OCI-LY1 (cell line): ENCODE results near the gene SMIM32.

Experiments
- H2AFZ ChIP-seq: fragments of 200-600 bp; sonication (generic), shearing (Covaris generic); 2 replicates; pipeline ENCODE4 v1.6.0; 2014; ENCODE audit warnings: antibody characterized with exemption, mild to moderate bottlenecking, low read length
- H3F3A ChIP-seq: fragments of 200-600 bp; sonication (generic), shearing (Covaris generic); 2 replicates; pipeline ENCODE4 v1.6.0; 2014; ENCODE audit warnings: mild to moderate bottlenecking, antibody characterized with exemption, low read length, moderate library complexity; ENCODE audit not compliant: insufficient read depth
- H3K27ac ChIP-seq: fragments of 200-600 bp; sonication (generic); 2 replicates; pipeline ENCODE4 v1.5.1; 2014; ENCODE audit warnings: low read length, mixed run types, mild to moderate bottlenecking, low read depth; ENCODE audit not compliant: poor library complexity, severe bottlenecking
- H3K27me3 ChIP-seq: fragments of 200-600 bp; sonication (generic); 2 replicates; pipeline ENCODE4 v1.6.0; 2014; ENCODE audit warnings: antibody characterized with exemption, mild to moderate bottlenecking, low read length, moderate library complexity; ENCODE audit not compliant: insufficient read depth
- H3K36me3 ChIP-seq: fragments of 200-600 bp; sonication (generic); 2 replicates; pipeline ENCODE4 v1.6.1; 2014; ENCODE audit warnings: mild to moderate bottlenecking, antibody characterized with exemption, low read length, moderate library complexity, mixed read lengths; ENCODE audit not compliant: insufficient read depth
- H3K4me1 ChIP-seq: fragments of 200-600 bp; sonication (generic); 2 replicates; pipeline ENCODE4 v1.5.1; 2014; ENCODE audit warnings: mild to moderate bottlenecking, low read length, moderate library complexity; ENCODE audit not compliant: insufficient read depth, severe bottlenecking
- H3K4me2 ChIP-seq: fragments of 200-600 bp; sonication (generic), shearing (Covaris generic); 2 replicates; pipeline ENCODE4 v1.6.1; 2014; ENCODE audit warnings: low read length
- H3K4me3 ChIP-seq: fragments of 200-600 bp; sonication (generic); 2 replicates; pipeline ENCODE4 v1.5.1; 2014; ENCODE audit warnings: low read length, low read depth, mild to moderate bottlenecking, mixed read lengths; ENCODE audit not compliant: poor library complexity, severe bottlenecking
- H3K79me2 ChIP-seq: fragments of 200-600 bp; shearing (Covaris generic); 2 replicates; pipeline ENCODE4 v1.6.1; 2016; ENCODE audit warnings: mixed run types, low read length, mixed read lengths; ENCODE audit not compliant: insufficient read depth
- H3K9ac ChIP-seq: fragments of 200-600 bp; sonication (generic), shearing (Covaris generic); 2 replicates; pipeline ENCODE4 v1.6.1; 2014; ENCODE audit warnings: mild to moderate bottlenecking, low read length, mixed read lengths
- H3K9me2 ChIP-seq: fragments of 200-600 bp; sonication (generic), shearing (Covaris generic); 2 replicates; pipeline ENCODE4 v1.6.1; 2014; ENCODE audit warnings: low read depth, mild to moderate bottlenecking, low read length, mixed read lengths
- H3K9me3 ChIP-seq: fragments of 200-600 bp; shearing (Covaris generic); 2 replicates; pipeline ENCODE4 v1.6.1; 2014; ENCODE audit warnings: low read length, mixed read lengths
- H4K20me1 ChIP-seq: fragments of 200-600 bp; sonication (generic), shearing (Covaris generic); 2 replicates; pipeline ENCODE4 v1.6.0; 2016; ENCODE audit warnings: mild to moderate bottlenecking, low read length; ENCODE audit not compliant: insufficient read depth
- EZH2 ChIP-seq: fragments of 200-600 bp; sonication (generic), shearing (Covaris generic); IDR thresholded peaks from 2 replicates; pipeline ENCODE4 v1.8.0; 2017; ENCODE audit warnings: borderline replicate concordance, mixed run types, mild to moderate bottlenecking, antibody characterized with exemption, low read length, moderate library complexity, mixed read lengths
- TF ChIP-seq, protein P1 (sequence below): fragments of 200-600 bp; sonication (generic), shearing (Covaris generic); IDR thresholded peaks from 2 replicates; pipeline ENCODE4 v1.5.1; 2017; ENCODE audit warnings: mild to moderate bottlenecking, antibody characterized with exemption, low read length, moderate library complexity, mixed read lengths

SMIM32 gene

DNA sequence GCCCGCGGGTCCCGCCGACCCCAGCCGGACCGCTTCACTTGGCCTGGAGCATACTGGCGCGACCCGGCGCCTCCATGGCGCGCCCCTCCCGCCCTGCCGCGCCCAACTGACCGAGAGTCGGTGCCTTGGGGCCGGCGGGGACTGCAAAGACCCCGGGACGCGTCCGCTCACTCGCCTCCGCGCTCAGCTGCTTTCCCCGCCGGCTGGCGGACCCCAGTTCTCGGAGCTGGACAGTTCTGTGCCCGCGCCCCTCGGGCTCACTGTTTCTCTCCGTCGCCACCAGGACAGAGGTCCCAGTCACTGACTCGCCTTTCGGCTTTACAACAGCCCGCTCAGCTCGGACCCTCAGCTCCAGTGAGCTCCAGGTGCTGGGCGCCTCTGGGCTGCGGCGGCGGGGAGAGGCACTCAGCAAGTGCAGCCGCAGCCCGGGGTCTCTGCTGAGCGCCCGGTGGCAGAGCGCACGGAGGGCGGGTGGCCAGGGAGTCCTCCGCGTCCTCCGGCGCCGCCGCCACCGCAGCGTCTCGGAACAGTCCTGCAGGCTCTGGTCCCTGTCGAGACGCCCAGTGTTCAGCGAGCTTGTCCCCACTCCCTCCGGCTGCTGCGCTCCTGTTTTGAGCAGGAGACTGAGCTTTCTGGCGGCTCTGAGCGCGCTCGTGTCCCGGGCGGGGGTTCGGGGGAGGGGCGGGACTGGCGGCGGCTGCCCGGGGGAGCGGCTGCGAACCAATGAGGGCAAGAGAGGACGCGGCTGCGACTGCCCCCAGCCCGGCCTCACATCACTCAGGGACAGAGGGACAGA, at the start of gene SMIM32:
SMIM32 (minus strand) TSS at position 637 of the 796 bp plus-strand sequence. CDS start 638 bp downstream, outside the sequence.
- no peaks in the 10 kb centered on the region for H3K9me2 ChIP-seq
- no peak within 1 kb of the TSS for H3K4me2 ChIP-seq
- H3K79me2 ChIP-seq: no peaks in the 10 kb centered on the region
- H3K4me1 ChIP-seq: no peaks in the 10 kb centered on the region
- H4K20me1 ChIP-seq: no peaks in the 10 kb centered on the region
- no peak within 1 kb of the TSS for H3K4me3 ChIP-seq
- no peaks in the 10 kb centered on the region; the same call in 1 of the 2 replicates for H3K36me3 ChIP-seq
- H3K9me3 ChIP-seq: no peaks in the 10 kb centered on the region
- no peak within 1 kb of the TSS for H3K27ac ChIP-seq
- no peak for TF ChIP-seq EZH2
- TF ChIP-seq, protein P1, sequence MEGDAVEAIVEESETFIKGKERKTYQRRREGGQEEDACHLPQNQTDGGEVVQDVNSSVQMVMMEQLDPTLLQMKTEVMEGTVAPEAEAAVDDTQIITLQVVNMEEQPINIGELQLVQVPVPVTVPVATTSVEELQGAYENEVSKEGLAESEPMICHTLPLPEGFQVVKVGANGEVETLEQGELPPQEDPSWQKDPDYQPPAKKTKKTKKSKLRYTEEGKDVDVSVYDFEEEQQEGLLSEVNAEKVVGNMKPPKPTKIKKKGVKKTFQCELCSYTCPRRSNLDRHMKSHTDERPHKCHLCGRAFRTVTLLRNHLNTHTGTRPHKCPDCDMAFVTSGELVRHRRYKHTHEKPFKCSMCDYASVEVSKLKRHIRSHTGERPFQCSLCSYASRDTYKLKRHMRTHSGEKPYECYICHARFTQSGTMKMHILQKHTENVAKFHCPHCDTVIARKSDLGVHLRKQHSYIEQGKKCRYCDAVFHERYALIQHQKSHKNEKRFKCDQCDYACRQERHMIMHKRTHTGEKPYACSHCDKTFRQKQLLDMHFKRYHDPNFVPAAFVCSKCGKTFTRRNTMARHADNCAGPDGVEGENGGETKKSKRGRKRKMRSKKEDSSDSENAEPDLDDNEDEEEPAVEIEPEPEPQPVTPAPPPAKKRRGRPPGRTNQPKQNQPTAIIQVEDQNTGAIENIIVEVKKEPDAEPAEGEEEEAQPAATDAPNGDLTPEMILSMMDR: no peak
- H3K9ac ChIP-seq: no peak within 1 kb of the TSS
- H2AFZ ChIP-seq: no peak within 1 kb of the TSS
- H3K27me3 ChIP-seq: no peaks in the 10 kb centered on the region
- H3F3A ChIP-seq: no peaks in the 10 kb centered on the region

DNA sequence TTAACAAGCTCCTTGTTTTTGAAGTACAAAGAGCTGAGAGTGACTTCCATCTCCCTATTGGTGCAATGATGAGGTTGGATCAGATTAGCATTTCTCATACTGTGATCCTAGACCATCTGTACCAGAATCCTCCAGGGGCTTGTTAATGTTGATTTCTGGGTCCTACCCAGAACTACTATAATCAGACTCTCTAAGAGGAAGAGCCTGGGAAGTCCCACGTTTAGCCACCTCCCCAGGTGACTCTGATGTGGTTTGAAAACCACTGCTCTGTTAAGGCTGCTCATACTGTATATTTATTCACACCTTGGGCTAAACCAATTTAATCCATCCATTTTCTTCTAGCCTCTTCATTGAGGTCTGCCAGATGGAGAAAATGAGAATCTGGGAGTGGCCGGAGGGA, 49.6 kb upstream of the SMIM32 start:
- no peaks in the 10 kb centered on the region for H3K9me3 ChIP-seq
- no peak overlapping the region for H3K4me2 ChIP-seq
- H3F3A ChIP-seq: no peaks in the 10 kb centered on the region
- TF ChIP-seq EZH2: no peak
- TF ChIP-seq, protein P1: no peak
- H3K27ac ChIP-seq: no peak overlapping the region
- H2AFZ ChIP-seq: no peak overlapping the region
- H3K27me3 ChIP-seq: no peaks in the 10 kb centered on the region
- no peak overlapping the region for H3K4me3 ChIP-seq
- no peaks in the 10 kb centered on the region for H3K79me2 ChIP-seq
- no peak overlapping the region for H3K9ac ChIP-seq
- H4K20me1 ChIP-seq: no peaks in the 10 kb centered on the region
- H3K36me3 ChIP-seq: no peaks in the 10 kb centered on the region
- no peaks in the 10 kb centered on the region for H3K9me2 ChIP-seq
- H3K4me1 ChIP-seq: no peaks in the 10 kb centered on the region

DNA sequence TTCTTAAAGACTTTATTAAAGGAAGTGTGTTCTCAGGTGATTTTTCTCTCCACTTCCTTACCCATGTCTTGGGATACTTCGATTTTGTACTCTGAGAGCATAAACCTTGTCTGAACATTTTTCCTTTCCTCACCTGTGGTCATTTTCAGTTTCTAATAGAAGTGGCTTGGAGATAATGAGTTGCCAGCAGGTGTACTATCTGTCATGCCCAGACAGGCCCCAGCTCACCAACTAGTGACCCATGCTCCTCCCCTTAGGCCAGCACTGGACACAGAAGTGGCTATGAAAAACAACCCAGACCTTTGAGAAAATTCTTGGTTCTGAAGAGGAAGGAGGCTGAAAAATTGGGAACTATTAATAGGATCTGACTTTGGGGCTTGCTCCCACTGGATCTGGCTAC, 49.2 kb upstream of the SMIM32 start:
- H3K4me3 ChIP-seq: no peak overlapping the region
- H3K79me2 ChIP-seq: no peaks in the 10 kb centered on the region
- H4K20me1 ChIP-seq: no peaks in the 10 kb centered on the region
- H3K4me1 ChIP-seq: no peaks in the 10 kb centered on the region
- no peaks in the 10 kb centered on the region for H3K9me3 ChIP-seq
- no peaks in the 10 kb centered on the region for H3K36me3 ChIP-seq
- no peak overlapping the region for H2AFZ ChIP-seq
- no peak overlapping the region for H3K4me2 ChIP-seq
- H3K27ac ChIP-seq: no peak overlapping the region
- no peaks in the 10 kb centered on the region for H3K27me3 ChIP-seq
- no peak overlapping the region for H3K9ac ChIP-seq
- H3K9me2 ChIP-seq: no peaks in the 10 kb centered on the region
- no peaks in the 10 kb centered on the region for H3F3A ChIP-seq
- TF ChIP-seq, protein P1: no peak
- TF ChIP-seq EZH2: no peak
